Hepatic stellate cell (primary cell): ENCODE data around the gene HNRNPK.

ENCODE experiments used
- DNase-seq: peaks from one replicate; pipeline ENCODE4 v3.0.0; 2011; ENCODE audit warnings: low spot score

The HNRNPK gene

DNA sequence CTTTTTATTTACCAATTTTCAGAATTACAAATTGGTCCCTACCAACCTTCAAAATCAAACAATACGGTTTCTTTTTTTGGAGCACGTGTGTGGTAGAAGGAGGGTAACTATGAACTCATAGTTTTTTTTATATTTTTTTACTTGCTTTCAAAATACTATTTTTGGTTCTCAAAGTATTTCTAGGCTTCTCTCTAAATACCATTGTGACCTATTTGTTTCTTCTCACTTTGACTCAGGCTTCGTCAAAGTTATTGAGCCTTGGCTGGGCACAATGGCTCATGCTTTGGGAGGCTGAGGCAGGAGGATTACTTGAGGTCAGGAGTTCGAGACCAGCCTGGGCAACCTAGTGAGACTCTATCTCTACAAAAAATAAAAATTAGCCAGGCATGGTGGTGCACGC lies 47.2 kb downstream of the HNRNPK start:
- no peak for DNase-seq

DNA sequence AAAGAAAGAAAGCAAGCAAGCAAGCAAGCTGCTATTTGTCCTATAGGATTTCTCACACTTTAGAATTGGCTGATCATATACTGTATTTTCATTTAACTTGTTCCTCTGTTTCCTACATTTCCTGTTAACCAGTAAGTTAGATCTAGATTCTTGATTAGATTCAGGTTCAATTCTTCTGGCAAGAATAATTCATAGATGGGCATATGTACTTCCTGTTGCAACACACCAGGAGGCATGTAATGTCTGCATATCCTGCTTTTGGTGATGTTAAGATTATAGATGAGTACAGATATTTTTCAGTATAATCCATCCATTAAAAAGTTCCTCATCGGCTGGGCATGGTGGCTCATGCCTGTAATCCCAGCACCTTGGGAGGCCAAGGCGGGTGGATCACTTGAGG lies 48.0 kb downstream of the HNRNPK start:
- no peak for DNase-seq

DNA sequence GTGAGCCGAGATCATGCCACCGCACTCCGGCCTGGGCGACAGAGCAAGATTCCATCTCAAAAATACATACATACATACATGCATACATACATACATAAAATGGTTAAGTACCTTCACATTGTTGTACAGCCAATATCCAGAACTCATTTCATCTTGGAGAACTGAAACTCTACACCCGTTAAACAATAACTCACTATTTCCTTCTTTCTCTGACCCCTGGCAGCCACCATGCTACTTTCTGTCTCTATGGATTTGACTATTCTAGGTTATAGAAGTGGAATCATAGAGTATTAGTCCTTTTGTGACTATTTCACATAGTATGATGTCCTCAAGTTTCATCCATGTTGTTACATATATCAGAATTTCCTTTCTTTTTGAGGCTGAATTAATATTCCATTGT lies 49.1 kb downstream of the HNRNPK start:
- DNase-seq, result no peak

DNA sequence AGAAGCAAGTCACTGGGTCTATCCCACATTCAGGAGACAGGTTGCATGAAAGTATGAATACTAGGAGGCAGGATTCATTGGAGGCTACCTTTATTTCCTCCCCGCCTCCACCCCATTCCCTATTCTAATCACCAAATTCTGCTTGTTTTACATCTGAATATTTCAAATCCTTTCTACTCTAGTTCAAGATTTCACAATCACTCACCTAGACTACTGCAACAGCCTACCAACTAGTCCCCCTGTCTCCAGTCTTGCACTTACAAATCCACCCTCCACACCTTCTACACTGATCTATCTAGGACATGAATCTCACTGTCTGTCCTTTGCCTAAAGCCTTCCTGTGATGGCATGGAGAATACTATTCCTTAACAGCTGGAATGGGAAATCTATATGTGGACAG lies 52.4 kb downstream of the HNRNPK start:
- DNase-seq, result no peak

DNA sequence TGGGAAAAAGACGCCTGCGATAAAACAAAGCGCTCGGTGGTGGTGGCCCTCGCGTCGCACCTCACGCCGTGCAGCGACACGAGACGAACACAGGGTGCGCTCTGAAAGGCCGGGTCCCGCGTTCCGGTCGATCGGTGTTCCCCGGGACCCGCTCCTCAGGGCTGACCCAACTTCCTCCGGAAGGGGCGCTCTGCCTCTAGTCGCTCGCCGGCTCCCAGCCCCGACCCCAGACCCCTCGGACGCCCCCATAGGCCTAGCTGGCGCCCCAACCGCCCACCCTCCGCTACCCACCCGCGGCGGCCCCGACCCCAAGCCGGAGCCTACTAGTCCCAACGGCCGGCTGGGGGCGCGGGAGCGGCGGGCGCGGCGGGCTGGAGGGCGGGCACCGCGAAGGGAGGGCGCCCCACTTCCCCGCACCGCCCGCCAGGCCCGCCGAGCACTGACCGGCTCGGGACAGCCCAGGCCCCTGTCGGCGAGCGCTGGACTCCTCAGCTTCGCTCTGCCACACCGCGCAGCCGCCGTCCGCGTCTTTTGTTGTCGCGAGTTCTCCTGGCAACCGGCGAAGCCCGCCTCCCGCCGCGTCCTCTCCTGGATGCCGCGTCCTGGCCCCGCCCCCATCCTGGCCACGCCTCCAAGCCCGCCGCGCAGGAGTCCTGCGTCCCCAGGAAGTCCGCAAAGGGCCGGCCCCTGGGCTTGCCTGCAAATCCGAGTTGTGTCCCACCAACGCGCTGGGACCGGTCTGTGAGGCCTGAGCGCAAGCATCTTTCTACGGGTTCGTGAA lies 58.9 kb downstream of the HNRNPK start, which contains the start of gene KIF27:
TSS of gene KIF27 (minus strand) at position 506 of the 781 bp plus-strand sequence. CDS start 5,841 bp downstream, outside the sequence.
- DNase-seq, result peak; percentile 90

DNA sequence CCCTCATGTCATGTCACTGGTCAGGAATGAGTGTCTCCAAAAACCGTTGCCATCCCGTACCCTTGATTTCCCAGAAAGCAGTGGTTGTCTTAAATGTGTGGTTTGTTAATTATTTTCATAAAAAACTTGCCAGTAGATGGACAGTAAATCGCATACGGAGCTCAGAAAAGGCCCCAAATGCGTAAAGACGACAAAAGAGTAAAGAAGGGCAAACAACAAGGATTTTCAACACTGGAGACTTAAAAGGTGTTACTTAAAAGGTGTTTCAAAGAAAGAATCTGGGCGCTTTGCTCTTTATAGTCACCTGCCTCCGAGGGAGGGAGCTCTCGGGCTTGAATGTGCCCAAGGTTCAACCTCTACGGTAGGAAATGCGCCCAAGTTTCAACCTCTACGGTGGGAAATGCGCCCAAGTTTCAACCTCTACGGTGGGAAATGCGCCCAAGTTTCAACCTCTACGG lies 59.5 kb downstream of the HNRNPK start:
- DNase-seq, result no peak

DNA sequence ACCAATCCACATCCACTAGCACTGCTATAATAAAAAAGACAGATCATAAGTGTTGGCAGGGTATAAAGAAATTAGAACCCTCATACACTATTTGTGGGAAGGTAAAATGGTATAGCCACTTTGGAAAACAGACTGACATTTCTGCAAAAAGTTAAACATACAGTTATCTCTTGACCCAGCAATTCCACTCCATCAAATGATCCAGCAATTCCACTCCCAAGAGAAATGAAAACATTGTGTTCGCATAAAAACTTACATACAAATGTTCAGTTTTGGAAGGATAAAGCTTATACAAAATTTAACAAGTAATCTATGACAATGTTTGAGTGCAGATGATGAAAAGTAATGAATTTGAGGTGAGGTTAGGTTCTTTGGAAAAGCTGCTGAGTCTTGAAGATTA lies 60.9 kb downstream of the HNRNPK start:
- no peak for DNase-seq
